Stimulated activated CD4-positive, alpha-beta T cell treated with anti-CD3 and anti-CD28 coated beads, Interleukin-1b, Interleukin-23, amount 100 ng/mL, for 4 hours (primary cell): ENCODE data around the gene GNMT.

ENCODE experiments used
- DNase-seq, 2 donors: peaks; one replicate each; pipeline ENCODE4 v3.0.0-alpha.2; 2020; ENCODE audit warnings: low read depth in 2 of 2

Gene GNMT

DNA sequence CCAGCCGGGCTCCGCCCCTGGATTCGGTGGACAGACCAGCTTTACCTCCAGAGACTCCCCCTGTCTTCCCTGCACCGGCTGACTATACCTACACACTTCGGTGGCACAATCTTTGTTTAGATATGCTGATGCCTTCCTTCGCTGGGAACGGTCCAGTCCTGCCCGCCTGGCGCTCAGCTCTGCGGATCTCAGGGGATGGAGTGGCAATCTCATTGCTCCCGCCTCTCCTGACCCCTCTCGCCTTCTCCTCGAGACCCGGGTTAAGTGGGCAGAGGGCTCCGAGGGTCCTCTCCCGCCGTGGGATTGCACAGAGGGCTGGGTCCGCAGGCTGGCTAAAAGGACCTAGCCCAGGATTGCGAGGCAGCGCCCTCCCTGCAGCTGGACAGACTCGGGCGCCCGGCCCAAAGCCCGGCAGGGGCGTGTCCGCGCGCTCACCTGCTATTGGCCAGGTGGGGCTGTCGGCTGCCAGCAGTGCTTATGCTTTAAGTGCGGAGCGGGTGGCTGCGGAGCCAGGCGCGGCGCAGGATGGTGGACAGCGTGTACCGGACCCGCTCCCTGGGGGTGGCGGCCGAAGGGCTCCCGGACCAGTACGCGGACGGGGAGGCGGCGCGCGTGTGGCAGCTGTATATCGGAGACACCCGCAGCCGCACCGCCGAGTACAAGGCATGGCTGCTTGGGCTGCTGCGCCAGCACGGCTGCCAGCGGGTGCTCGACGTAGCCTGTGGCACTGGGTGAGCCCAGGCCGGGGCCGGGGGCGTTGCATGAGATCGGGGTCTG is at the start of gene GNMT:
Gene GNMT, plus strand, starts transcription at position 512 of the 777 bp plus-strand sequence. Its CDS starts 14 bp downstream, at position 526.
- DNase-seq, result no peak

- no peak for DNase-seq
These were observed 49.2 kb upstream of the GNMT start for GRCh38 chr6:42911171-42912021.

DNA sequence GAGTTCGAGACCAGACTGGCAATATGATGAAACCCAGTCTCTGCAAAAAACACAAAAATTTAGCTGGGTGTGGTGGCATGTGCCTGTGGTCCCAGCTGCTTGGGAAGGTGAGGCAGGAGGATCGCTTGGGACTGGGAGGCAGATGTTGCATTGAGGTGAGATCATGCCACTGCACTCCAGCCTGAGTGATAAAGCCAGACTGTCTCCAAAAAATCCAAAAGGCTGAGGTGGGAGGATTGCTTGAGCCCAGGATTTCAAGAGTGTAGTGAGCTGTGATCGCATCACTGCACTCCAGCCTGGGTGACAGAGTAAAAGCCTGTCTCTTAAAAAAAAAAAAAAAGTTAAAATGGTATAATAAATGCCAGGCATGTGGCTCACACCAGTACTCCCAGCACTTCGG is 46.0 kb upstream of the GNMT start:
- DNase-seq, result no peak

- DNase-seq, result no peak
These were observed 44.8 kb upstream of the GNMT start, which contains the start of gene PTCRA for GRCh38 chr6:42915732-42916131. Gene PTCRA (plus strand): TSS chr6:42916053. CDS start chr6:42916070, 17 bp downstream.

DNA sequence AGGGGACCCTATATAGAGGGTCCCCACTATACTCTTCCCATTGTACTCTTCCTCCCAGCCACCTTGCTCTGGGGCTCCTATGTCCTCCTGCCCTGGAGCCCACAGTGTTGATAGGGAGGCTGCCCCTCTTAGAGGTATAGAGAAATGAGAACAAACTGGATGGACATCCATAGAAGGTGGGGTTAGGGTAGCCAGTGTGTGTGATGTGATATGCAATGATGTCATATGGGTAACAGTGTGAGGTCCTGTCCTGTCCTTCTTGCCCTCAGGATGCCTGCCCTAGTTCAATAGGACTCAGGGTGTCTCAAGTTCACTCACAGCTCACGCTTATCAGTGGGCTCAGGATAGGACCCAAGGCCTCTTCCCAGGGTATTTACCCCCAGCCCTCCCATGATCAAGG is 44.3 kb upstream of the GNMT start:
- no peak for DNase-seq

DNA sequence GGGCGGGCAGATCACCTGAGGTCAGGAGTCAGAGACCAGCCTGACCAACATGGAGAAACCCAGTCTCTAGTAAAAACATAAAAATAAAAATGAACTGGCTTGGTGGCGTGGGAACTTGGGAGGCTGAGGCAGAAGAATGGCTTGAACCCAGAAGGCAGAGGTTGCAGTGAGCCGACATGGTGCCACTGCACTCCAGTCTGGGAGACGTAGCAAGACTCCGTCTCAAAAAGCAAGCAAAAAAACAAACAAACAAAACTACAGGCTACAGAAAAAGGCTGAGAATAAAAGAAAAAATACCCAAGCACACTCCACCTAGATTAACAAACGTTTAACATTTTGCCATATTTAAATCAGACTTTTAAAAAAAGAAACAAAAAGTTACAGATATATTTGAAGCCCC is 38.8 kb upstream of the GNMT start:
- DNase-seq, result no peak

DNA sequence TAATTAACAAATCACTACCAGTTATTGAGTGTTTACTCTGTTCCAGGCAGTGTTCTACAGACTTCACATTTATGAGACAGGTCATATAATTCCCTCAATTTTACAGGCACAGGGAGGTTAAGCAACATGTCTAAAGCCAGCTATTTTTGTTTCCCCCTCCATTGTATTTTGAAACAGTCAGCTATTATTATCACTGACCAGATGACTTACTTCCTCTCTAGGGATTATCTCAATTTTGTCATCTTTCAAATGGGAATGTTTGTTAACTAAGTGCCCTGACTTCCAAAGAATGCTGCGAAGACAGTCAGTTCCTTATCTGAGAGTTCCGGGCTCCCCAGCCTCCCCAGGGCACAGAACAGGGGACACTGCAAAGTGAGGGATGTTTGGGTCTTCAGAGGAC is 36.9 kb upstream of the GNMT start:
- no peak for DNase-seq

DNA sequence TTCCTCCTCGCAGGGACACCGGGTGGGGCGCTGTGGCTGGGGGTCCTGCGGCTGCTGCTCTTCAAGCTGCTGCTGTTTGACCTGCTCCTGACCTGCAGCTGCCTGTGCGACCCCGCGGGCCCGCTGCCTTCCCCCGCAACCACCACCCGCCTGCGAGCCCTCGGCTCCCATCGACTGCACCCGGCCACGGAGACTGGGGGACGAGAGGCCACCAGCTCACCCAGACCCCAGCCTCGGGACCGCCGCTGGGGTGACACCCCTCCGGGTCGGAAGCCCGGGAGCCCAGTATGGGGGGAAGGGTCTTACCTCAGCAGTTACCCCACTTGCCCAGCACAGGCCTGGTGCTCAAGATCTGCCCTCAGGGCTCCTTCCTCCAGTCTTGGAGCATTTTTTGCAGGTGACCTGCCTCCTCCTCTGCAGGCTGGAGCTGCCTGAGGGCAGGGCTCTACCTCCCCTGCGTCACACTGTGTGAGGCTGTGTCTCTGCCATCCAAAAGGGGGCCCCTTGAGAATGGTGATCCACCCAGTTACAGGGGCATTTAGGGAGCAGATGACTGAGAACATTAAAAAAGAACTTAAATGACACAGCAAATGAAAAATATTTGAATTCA is 35.2 kb upstream of the GNMT start:
- no peak for DNase-seq

GRCh38 chr6:42928986-42929820 is 31.4 kb upstream of the GNMT start, which contains the start of gene CNPY3:
Gene CNPY3 (plus strand): TSS chr6:42929480. CDS start chr6:42929571, 91 bp downstream.
- DNase-seq, result peak; percentile 76 to 81

DNA sequence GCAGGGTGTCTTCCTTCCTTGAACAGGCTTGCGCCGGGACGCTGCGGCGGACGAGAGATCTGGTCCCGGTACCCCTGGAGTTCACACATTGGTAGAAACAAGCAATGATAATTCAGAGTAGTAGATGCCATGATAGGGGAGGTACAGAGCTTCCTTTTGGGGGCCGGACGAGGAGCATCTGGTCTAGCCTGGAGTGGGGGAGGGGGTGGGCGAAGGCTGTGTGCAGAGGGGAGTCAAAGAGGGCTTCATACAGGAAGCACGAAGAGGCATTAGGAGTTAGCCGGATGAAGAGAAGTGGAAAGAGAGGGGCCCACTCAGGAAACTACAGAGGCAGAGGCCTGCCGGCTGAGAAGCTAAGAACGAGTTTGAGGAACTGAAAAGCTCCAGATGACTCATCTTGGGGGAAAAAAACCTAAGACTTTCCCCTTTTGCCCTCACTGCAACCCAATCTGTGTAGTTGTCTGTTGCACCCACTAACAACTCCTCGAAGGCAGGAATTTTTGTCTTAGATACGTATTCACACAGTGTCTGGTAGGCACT is 30.7 kb upstream of the GNMT start:
- DNase-seq, result peak; percentile 39 to 48

DNA sequence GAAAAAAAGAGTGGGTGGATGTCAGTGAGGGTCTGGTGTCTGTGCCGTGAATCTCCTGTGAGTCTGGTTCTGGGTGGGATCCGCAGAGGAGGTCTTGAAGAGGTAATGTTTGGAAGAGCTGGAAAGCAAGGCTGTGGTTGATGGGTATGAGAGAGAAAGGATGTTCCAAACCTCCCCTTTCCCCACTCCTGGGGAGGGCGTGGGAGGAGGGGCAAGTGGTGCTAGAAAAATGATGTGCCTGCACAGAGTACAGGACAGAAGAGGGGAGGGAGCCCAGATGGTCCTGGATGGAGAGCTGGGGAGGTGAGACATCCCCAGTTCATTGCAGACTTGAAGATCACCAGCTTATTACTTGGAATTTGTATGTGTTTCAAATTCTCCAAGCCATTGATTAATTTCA is 28.1 kb upstream of the GNMT start:
- no peak for DNase-seq

DNA sequence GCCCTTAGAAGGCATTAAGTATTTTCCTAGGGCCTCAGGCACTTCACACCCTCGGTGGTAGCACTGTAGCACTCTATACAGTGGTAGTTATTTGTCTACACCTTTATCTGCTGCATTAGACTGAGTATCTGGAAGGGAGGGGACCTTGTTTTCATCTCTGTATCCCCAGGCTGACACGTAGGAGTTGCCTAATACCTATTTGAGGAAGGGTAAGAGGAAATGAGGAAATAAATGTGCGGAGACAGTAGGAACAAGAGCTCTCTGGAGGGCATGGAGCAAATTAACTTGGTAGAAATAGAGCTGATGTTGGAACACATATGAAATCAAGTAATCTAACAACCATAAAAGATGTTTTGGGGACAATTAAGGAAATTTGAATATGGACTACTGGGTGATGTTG is 27.3 kb upstream of the GNMT start:
- DNase-seq, result no peak

GRCh38 chr6:42935322-42935721 is 25.2 kb upstream of the GNMT start:
- DNase-seq, result no peak

- no peak for DNase-seq
These were observed 24.2 kb upstream of the GNMT start for GRCh38 chr6:42936398-42936797.

- no peak for DNase-seq
These were observed 22.8 kb upstream of the GNMT start for GRCh38 chr6:42937548-42938427.

DNA sequence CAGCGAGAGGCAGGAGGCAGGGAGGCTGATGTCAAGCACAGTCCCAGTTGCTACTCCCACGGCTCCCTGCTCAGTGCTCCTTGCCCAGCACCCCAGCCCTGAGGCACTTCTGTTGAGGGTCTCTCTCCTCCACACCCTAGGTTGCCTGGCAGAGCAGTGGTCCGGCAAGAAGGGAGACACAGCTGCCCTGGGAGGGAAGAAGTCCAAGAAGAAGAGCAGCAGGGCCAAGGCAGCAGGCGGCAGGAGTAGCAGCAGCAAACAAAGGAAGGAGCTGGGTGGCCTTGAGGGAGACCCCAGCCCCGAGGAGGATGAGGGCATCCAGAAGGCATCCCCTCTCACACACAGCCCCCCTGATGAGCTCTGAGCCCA is 22.1 kb upstream of the GNMT start:
- DNase-seq, result no peak

DNA sequence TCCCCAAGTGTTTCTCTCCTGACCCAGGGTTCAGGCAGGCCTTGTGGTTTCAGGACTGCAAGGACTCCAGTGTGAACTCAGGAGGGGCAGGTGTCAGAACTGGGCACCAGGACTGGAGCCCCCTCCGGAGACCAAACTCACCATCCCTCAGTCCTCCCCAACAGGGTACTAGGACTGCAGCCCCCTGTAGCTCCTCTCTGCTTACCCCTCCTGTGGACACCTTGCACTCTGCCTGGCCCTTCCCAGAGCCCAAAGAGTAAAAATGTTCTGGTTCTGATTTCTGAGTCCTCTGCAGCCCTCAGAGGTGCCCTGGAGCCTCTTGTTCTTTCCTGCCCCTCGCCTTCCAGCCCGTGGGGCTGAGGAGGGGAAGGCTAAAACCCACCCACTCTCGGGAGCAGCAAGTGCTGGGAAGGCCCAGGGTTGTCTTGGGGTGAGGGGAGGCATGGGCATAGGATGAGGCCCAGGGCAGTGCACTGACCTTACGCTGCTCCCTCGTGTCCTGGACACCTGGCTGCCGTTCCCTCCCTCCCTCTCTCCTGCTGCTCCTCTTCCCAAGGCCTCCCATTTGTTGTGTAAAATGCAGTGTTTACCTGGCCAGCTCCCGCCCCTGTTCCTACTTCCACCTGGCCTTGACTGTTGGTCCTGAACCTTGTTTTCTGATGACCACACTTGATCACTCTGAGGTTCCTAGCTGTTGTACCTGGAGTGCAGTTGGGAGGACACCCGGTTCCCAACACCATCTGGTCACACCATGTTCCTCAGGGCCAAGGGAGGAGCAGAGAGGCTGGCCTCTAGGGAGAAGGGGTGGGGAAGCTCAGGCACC is 21.4 kb upstream of the GNMT start:
- no peak for DNase-seq

- no peak for DNase-seq
These were observed 20.8 kb upstream of the GNMT start for GRCh38 chr6:42939810-42940167.

- DNase-seq, result no peak
These were observed 20.0 kb upstream of the GNMT start for GRCh38 chr6:42940493-42941045.
